Stimulated activated CD4-positive, alpha-beta T cell treated with anti-CD3 and anti-CD28 coated beads, Interleukin-2, amount 100 ng/mL, for 48 hours (primary cell): ENCODE results near the gene BRD7.

Experiments
- DNase-seq, 2 donors: peaks; one replicate each; pipeline ENCODE4 v3.0.0-alpha.2; 2020

The BRD7 gene

GRCh38 chr16:50388496-50388895 lies 19.7 kb upstream of the BRD7 start:
- DNase-seq = no peak

GRCh38 chr16:50386774-50387173 lies 18.0 kb upstream of the BRD7 start:
- no peak for DNase-seq

- no peak for DNase-seq
These were observed 17.4 kb upstream of the BRD7 start for GRCh38 chr16:50386139-50386538.

- DNase-seq = no peak
These were observed 15.8 kb upstream of the BRD7 start for GRCh38 chr16:50384500-50385135.

GRCh38 chr16:50381679-50382440 lies 13.1 kb upstream of the BRD7 start:
- no peak for DNase-seq

- no peak for DNase-seq
These were observed 9.6 kb upstream of the BRD7 start for GRCh38 chr16:50378417-50378816.

- DNase-seq = no peak
These were observed 8.2 kb upstream of the BRD7 start for GRCh38 chr16:50377001-50377400.

GRCh38 chr16:50373780-50374179 lies 5.0 kb upstream of the BRD7 start:
- DNase-seq = no peak

GRCh38 chr16:50373345-50373701 lies 4.5 kb upstream of the BRD7 start:
- no peak for DNase-seq

GRCh38 chr16:50372611-50373344 lies 4.0 kb upstream of the BRD7 start:
- no peak for DNase-seq

GRCh38 chr16:50371936-50372595 lies 3.3 kb upstream of the BRD7 start:
- no peak for DNase-seq

GRCh38 chr16:50371036-50371716 lies 2.4 kb upstream of the BRD7 start:
- no peak for DNase-seq

- no peak for DNase-seq
These were observed 481 bp upstream of the BRD7 start for GRCh38 chr16:50369133-50369804.

- DNase-seq = no peak
These were observed 895 bp downstream of the BRD7 start for GRCh38 chr16:50367777-50368409.

GRCh38 chr16:50365791-50366575 lies 2.8 kb downstream of the BRD7 start:
- DNase-seq = no peak

- DNase-seq = no peak
These were observed 5.1 kb downstream of the BRD7 start for GRCh38 chr16:50363656-50364055.

- no peak for DNase-seq
These were observed 8.0 kb downstream of the BRD7 start for GRCh38 chr16:50360779-50361178.

GRCh38 chr16:50360033-50360778 lies 8.6 kb downstream of the BRD7 start:
- no peak for DNase-seq

GRCh38 chr16:50359626-50360025 lies 9.2 kb downstream of the BRD7 start:
- DNase-seq = no peak
